Testis (tissue), 3 donors: ENCODE results near the gene FAM50B. TPM values are rescaled to one million over a fixed set of nuclear protein-coding genes. Genes with fewer than 3 reads are reported as not detected.

Experiments
- DNase-seq: peaks from one replicate; pipeline ENCODE4 v3.0.0-alpha.2; 2019
- H3K27ac ChIP-seq, 2 donors: fragments of 200-600 bp; sonication (generic); one replicate each; pipeline ENCODE4 v1.5.1; 2019
- H3K27me3 ChIP-seq: fragments of 200-600 bp; sonication (generic); one replicate; pipeline ENCODE4 v1.5.1; 2019
- H3K36me3 ChIP-seq: fragments of 200-600 bp; sonication (generic); one replicate; pipeline ENCODE4 v1.5.1; 2017; ENCODE audit warnings: low read depth; ENCODE audit errors: missing control alignments
- H3K4me1 ChIP-seq: fragments of 200-600 bp; sonication (generic); one replicate; pipeline ENCODE4 v1.5.1; 2019
- H3K4me3 ChIP-seq, 2 donors: fragments of 200-600 bp; sonication (generic); one replicate each; pipeline ENCODE4 v1.5.1; 2017 to 2019
- H3K9me3 ChIP-seq: fragments of 200-600 bp; sonication (generic); one replicate; pipeline ENCODE4 v1.5.1; 2017
- CTCF ChIP-seq, 3 experiments: fragments of 450-650 bp in 2 of 3; fragments of 200-600 bp in 1 of 3; sonication (generic) in 1 of 3; IDR thresholded peaks; one replicate each; pipeline ENCODE4 v1.5.1; 2016 to 2019; ENCODE audit warnings: antibody characterized with exemption in 3 of 3, mild to moderate bottlenecking in 2 of 3, moderate library complexity in 1 of 3
- POLR2A ChIP-seq: fragments of 450-650 bp; IDR thresholded peaks from one replicate; pipeline ENCODE4 v1.6.1; 2017; ENCODE audit warnings: antibody characterized with exemption, mild to moderate bottlenecking, moderate library complexity
- WGBS, 2 donors: methylation state at CpG; one replicate each; pipeline ENCODE4 v1.1.5; 2018; 5-methylcytosine and 5-hydroxymethylcytosine counted together
- intact Hi-C: fragments of 100-400 bp; cut with DNase I; formaldehyde crosslinking; loops from one replicate; pipeline ENCODE4 v1.15.1; 2023; ENCODE audit warnings: low total_unique reads
- polyA plus RNA-seq: library from polyadenylated mRNA; stranded (reverse); fragments of 350-450 nt; fragmentation: Illumina TruSeq; extraction: RNeasy Lipid Tissue Mini Kit (QIAGEN cat#74804); gene quantifications from one replicate; pipeline ENCODE4 v1.2.3, GENCODE V29; 2014; ENCODE audit warnings: low read depth, low replicate concordance; ENCODE audit not compliant: insufficient read depth
- total RNA-seq, 2 donors: library from RNA; depleted of rRNA; stranded (reverse); fragments of >200 nt; gene quantifications; one replicate each; pipeline ENCODE4 v1.2.3, GENCODE V29; 2016

Gene FAM50B
- total and polyA plus RNA-seq, 3 donors from 2014 or later = 24.5 to 38.6 (median 27.4) TPM

GRCh38 chr6:3803627-3804468 lies 45.3 kb upstream of the FAM50B start:
- intact Hi-C loops = no loop called here
- H3K9me3 ChIP-seq = no peaks in the 10 kb centered on the region
- no peaks in the 10 kb centered on the region for H3K27me3 ChIP-seq
- no peaks in the 10 kb centered on the region for H3K36me3 ChIP-seq
- peak overlapping the region; percentile 21 to 31 for H3K27ac ChIP-seq
- 33 to 48% methylated on average over 12 of the region's 12 CpGs for WGBS, 2 donors
- H3K4me3 ChIP-seq = no peak overlapping the region
- no peak for TF ChIP-seq POLR2A
- no peak for TF ChIP-seq CTCF (IDR thresholded peaks at IDR 0.05)
- DNase-seq = peak; percentile 72
- H3K4me1 ChIP-seq = peaks cover 28% of the 10 kb centered on the region

GRCh38 chr6:3804964-3805363 lies 44.2 kb upstream of the FAM50B start:
- WGBS, 2 donors = 93 to 97% methylated on average over 2 of the region's 2 CpGs
- no peak for TF ChIP-seq POLR2A
- no peak for TF ChIP-seq CTCF (IDR thresholded peaks at IDR 0.05)

GRCh38 chr6:3805448-3806123 lies 43.6 kb upstream of the FAM50B start:
- H3K4me1 ChIP-seq = peaks cover 31% of the 10 kb centered on the region
- WGBS, 2 donors = 78 to 87% methylated on average over 8 of the region's 8 CpGs
- H3K9me3 ChIP-seq = no peaks in the 10 kb centered on the region
- H3K36me3 ChIP-seq = no peaks in the 10 kb centered on the region
- intact Hi-C loops = no loop called here
- peak overlapping the region; percentile 69 to 74 for H3K27ac ChIP-seq
- H3K27me3 ChIP-seq = no peaks in the 10 kb centered on the region
- TF ChIP-seq CTCF (IDR thresholded peaks at IDR 0.05) (no peak), POLR2A (no peak)
- no peak overlapping the region for H3K4me3 ChIP-seq
- DNase-seq = no peak

More at GRCh38 chr6:3804964-3805363, 44.2 kb upstream of the FAM50B start:
- Histone ChIP-seq H3K27ac (no peak overlapping the region), H3K4me3 (no peak overlapping the region), H3K36me3 (no peaks in the 10 kb centered on the region), H3K4me1 (peaks cover 31% of the 10 kb centered on the region), H3K27me3 (no peaks in the 10 kb centered on the region), H3K9me3 (no peaks in the 10 kb centered on the region)
- intact Hi-C loops = no loop called here
- no peak for DNase-seq

GRCh38 chr6:3806169-3806922 lies 42.8 kb upstream of the FAM50B start:
- no peaks in the 10 kb centered on the region for H3K27me3 ChIP-seq
- WGBS, 2 donors = 63 to 66% methylated on average over 14 to 15 of the region's 15 CpGs
- TF ChIP-seq CTCF (IDR thresholded peaks at IDR 0.05) = no peak
- no peak for TF ChIP-seq POLR2A
- no peaks in the 10 kb centered on the region for H3K9me3 ChIP-seq
- no peaks in the 10 kb centered on the region for H3K36me3 ChIP-seq
- DNase-seq = peak; percentile 68
- H3K4me3 ChIP-seq = no peak overlapping the region
- peak overlapping the region; percentile 69 to 74 for H3K27ac ChIP-seq
- H3K4me1 ChIP-seq = peaks cover 28% of the 10 kb centered on the region
- intact Hi-C loops = no loop called here
